GM18519 (cell line): Measurements from ENCODE around the gene PDE4D.
"Not testable (repeated sequence)": the region's sequence is repeated elsewhere in the genome, so short reads cannot be mapped to it uniquely, and the experiment has no call there.

ENCODE experiments used
- ATAC-seq: cut with Tn5 transposase; IDR thresholded peaks from one replicate; pipeline ENCODE4 v1.9.1; 2021; ENCODE audit warnings: mild to moderate bottlenecking, moderate library complexity; ENCODE audit not compliant: unreplicated experiment, low FRiP score

PDE4D gene

DNA sequence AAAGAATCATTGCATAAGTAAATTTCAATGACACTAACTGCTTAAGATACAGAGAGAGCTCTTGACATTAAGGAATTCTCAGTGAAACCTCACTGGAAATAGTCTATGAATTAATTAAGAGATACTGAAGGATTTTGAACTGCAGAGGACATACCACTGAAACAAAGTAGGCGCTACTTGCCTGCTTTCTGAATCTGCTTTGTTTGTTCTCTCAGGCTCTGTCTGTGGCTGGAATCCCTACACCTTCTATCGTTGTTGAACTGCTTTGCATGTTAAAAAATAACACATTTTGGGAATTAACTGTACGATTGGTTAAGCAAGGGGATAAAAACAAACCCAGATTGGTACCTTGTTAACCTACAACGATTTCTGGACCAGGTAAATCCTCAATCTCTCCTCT is 435.2 kb downstream of the PDE4D start:
- ATAC-seq, result no peak

DNA sequence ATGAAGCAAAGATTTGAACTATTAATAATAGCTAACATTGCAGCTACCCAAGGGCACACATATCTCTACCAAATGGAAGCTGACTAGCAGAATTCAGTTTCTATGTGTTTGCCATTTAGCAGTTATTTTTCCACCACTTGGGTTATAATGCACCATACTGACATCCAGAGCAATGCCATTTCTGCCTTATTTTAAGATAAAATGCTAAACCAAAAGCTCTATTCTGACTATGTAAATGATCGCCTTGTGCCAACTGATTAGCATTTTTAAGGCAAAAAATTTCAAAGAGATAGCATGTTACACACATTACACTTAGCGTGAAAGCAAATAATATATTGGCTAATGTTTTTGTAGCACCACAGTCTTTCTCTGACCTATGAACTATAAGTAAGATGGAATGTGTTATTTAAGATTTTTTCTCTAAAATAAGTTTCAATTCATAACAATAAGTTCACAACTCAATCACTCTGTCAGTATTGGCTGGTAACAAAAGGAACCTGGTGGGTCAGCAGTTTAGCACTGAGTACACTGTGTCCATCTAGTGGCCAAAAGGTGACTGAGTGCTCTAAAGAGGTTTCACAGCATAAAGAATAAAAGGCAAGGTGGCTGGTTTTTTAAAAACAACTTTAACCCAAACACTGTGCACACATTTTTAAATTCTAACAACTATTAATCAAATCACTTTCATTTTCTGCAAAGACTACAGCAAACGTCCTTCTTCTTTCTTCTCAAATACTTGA is 443.5 kb downstream of the PDE4D start:
- no peak for ATAC-seq

DNA sequence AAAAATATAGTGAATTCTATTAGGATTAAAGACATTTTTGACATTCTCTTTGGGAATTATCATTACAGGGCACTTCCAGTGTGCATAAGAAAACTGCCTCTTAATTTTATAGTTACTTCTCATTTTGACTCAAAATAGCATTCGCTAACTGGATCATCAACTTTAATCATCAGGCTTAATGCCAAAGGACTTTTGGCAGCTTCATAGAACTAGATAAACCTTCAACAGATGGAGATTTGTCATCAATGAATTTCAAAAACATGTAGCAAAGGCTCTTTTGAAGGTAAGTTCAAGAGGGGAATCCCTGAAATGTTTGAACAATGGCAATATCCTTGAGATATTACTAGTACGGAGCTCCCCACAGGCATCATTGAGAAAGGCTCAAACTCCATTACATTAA is 447.2 kb downstream of the PDE4D start:
- no peak for ATAC-seq

DNA sequence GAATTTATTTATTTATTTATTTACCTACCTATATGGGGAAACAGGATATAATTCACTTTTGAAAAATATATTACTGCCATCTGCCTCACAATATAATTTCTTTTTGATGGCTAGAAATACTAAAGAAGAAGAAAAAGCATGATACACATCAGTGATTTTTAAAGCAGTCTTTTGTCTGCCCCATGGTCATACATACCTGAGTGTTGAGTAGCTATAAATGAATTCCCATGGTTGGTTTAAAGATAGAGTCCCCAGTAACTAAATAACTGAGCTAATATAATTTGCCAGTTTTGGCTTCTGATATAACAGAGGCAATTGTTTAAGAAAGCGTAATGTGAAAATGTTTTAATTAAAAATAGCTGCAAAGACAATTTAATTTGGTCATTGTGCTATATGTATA is 447.8 kb downstream of the PDE4D start:
- no peak for ATAC-seq

DNA sequence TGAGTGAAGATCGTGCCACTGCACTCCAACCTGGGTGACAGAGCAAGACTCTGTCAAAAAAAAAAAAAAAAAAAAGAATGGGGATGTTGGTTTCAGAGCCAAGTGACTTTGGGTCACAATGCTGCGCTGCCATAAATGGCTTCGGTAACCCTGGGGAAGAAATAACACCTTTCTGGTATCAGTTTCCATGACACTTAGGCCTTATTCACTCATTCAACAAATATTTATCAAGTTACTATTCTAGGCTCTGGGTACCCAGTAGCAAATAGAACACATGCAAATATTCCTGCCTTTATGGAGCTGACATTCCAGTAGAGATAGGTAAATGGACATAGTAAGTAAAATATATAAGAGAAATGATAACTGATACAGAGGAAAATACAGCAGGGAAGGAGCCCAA is 454.2 kb downstream of the PDE4D start:
- no peak for ATAC-seq

DNA sequence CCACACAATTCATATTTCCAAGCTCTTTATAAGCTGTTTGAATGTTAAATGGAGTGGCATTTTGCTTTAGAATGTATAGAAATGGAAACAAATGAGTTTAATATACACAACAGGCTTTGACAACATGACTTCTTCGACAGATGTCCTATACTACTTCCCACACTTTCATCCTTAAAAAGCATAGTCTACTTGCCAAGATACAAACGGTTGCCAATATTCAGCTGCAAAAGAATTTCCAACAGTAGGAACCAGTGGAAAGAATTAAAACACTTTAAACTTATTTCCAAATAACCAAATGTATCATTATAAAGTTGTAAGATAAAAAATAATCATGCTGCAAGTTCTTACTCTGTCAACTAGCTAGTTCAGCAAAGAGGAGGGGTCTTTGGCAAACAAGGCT is 456.4 kb downstream of the PDE4D start:
- ATAC-seq, result no peak

DNA sequence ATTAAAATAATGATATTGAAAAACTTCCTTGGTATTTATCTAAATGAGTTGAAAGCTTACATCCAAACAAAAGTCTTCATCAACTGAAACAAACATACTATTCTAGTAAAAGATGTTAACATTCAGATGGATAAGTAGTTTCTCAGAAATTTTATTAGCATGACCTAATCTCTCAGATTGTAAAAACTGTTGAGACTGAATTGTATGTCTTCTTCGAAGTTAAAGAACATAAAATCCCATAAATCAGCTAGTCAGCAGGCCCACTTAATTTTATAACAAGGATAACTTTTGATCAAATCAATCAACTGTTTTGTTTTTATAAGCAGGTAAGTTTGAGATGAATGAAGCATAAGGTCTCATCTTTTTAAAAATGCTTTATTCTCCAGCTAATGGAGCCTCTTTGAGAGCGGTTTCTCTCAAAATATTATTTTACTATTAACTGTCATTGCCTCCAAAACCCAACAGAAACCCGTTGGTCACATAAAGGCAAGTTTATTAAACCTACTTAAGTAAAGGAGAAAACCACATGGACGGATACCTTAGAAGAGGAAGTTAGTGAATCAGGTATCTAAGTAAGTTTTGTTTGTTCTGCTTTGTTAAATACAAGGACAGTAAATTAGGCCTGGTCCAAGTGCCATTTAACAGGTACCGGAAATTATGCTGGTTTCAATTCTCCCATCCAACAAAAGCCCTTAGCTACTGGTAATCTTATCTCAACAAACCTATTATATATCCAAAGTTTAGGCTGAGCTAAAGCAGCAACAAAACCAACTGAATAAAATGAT is 457.0 kb downstream of the PDE4D start:
- ATAC-seq, result no peak

DNA sequence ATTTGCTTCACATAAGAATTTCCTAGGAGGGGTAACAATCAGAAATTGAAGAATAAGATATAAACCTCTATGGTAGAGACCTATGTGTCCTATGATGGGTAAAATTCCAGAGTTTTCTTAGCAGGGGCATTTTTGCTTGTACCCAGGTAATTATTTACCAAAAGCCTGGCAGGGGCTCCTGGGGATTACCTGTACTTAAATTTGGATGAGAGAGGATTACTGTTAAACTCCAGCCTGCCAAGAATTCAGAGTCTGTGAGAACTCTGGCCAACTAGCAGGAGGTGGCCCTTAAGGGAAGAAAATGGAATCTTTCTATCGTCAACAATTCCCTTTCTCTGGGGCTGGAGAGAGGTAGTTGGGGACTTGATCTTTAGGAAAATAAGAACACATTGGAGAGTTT is 460.4 kb downstream of the PDE4D start:
- ATAC-seq, result no peak

DNA sequence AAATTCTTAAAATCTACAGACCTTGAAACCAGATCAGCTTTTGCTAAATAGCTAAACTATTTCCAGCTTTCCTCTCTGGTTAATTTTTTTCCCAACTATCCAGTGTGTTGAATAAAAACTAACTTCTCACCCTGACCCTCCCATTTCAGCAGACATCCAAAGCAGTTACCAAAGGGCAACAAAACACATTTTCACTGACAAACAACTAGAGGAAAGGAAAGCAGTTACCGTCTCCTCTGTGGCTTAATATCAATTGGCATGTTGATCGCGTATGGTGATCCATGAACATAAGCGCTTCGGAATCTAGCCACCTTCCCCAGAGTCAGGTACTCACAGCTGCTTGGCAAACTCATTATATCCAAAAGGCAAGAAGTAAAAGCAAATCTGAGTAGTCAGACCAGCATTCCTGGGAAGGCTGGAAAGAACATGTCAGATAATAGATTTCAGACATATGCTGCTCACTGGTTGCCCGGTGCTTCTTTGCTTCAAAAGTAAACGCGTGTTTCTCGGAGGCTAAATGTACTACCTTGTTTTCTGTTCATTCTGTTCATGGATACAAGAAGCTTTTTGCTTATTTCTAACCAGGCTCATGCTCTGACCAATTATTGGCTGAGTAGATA is 463.4 kb downstream of the PDE4D start:
- no peak for ATAC-seq

DNA sequence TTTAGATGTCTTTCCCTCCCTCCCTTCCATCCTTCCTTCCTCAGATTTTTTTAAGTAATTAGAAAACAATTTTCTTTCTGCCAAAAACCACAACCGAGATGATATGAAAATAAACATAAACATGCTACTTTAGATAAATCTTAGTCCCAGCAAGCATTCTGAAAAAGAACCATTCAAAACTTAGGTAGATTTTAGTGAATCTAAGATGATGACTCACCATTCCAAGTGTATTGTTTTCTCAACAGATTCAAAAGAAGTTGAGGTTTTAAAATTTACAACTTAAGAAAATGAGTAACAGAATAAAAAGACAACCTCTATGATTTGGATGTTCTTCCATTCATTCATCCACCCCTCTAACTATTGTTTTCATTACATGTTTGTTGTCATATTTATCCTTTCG is 465.1 kb downstream of the PDE4D start:
- ATAC-seq, result no peak

DNA sequence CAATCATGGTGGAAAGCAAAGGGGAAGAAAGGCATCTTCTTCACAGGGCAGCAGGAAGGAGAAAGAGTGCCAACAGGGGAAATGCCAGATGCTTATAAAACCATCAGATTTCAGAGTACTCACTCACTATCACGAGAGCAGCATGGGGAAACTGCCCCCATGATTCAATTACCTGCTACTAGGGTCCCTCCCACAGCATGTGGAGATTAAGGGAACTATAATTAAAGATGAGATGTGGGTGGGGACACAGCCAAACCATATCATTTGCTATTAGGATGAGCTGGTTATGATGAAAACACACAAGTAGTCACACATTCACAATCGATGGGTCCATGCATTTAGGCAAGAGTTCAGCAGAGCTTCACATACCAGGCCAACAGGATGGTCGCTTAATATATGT is 469.0 kb downstream of the PDE4D start:
- no peak for ATAC-seq

DNA sequence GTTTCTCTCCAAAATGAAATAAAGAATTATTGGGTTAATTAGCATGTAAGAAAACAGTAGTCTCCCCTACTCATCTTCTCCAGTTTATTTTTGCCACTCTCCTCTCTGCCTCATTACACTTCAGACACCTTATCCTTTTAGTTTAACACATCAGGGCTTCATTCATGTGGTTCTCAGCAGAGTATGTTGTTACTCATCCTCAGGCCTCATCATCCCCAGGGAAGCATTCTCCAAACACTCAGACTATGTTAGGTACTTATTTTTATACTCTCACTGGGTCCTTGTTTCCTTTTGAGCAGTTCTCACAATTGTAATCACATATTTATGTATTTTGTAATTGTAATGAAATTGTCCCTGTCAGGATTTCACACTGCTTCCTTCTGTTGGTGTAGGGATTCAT is 470.5 kb downstream of the PDE4D start:
- no peak for ATAC-seq

DNA sequence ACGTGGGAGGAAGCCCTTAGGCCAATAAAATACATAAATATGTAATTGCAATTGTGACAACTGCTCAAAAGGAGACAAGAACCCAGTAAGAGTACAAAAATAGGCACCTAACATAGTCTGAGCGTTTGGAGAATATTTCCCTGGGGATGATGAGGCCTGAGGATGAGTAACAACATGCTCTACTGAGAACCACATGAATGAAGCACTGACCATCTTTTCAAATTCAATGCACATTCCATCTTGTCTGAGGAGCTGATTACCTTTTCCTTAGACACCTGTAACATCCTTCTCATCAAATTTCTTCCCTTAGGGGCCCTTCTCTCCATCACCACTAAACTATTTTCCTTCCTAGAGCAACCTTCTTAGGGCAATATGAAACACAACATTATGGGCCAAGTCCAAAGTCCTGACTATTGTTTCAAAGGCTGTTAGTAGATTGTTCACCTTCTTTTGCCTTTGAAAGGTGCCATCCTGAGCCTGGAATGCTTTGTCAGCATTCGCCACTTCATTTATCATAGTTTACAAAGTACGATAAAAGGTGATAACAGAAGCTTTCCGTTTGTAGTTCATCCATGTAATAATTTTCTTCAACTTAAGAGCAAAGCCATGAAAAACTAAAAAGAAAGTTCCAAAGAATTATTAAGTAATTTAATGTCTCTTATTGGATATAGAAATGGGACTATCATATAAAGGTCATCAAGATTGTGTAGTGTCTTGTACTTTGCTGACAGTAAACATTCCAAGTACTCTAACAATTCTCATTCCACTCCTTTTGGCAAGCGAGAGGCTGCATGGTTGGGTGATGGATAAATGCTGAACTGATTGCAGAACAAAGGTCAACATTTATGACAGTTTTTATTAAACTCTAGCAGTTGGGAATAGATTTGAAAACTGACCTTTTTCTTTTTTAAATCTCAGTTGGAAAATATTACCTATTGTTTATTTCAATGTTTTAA is 471.3 kb downstream of the PDE4D start:
- no peak for ATAC-seq

DNA sequence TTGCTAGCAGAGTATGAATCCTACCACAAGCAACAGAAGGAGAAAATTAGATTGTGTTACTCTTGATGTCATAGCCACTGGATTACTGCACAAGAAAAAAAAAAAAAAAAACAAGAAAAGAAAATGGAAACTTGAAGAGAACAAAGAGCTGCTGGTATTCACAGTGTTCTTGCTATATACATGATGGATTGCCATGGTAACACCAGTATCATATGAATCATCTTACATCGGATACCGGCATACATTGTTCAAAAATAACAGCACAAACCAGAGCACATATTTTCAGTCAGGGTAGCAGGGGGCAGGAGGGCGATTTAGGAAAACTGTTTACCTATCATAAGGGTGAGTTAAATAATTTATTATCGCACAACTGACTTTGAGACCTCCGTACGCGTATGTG is 472.9 kb downstream of the PDE4D start:
- no peak for ATAC-seq

DNA sequence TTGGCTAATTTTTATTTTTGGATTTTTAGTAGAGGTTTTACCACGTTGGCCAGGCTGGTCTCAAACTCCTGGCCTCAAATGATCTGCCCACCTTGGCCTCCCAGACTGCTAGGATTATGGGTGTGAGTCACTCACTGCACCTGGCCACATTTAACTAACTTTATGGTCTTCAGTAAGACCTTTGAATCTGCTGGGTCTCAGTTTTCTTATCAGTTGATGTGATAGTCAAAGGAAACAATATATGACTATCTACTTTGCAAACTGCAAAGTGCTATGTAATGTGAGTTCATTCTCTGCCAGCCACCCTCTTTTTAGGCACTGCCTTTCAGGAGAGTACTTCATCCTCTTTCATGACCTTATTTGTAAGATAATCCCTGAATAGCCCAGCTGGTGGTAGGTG is 474.7 kb downstream of the PDE4D start:
- ATAC-seq, result no peak

DNA sequence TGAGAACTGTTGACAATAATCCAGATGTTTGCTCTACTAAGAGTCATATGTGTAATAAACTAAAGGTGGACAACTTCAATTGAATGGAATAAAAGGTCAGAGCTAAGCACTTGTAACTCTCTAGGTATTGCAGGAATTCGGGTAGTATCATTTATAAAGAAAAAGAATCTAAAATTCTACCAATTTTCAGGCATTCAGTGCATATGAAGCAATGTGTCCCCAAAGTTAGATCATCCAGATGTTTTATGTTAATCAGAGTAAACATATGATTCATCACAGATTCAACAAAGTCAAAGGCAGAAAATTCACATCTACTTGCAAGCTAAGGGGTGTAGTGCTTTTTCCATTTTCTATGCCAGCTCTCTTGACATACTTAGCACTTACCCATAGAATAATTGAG is 477.1 kb downstream of the PDE4D start:
- no peak for ATAC-seq

DNA sequence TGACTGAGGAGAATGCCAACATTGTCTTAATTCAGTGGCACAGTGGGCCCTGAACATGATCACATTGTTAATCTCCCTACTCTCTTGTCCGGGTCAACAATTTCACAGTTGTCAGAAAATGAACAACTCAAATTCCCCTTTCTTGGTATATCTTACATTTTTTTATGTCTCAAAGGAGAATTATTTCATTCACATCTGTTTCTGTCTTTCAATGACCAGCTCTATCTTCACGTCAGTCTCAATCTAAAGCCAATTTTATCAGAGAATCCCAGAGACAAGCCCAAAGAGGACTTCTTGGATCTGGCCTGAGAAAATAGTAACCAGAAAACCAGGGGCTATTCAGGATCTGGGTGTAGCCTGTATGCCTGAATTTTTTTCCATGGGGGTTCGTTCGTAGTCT is 477.5 kb downstream of the PDE4D start:
- no peak for ATAC-seq

DNA sequence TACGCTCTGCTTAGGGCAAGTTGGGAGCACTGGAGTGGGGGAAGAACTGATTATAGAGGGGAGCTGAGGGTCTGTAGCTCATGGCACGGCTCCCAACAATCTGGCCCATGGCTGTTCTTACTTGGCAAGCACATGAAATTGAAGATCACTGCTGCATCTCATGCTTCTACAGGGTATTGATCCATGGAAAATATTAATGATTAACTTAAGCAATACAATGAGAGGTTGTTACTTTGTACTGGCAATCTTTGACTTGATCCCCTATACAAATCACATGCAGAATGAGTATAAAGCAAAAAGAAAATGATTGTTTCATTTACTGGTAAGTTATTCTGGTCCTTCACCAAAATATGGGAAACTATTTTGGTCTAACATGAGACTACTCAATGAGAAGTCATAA is 481.1 kb downstream of the PDE4D start:
- no peak for ATAC-seq

DNA sequence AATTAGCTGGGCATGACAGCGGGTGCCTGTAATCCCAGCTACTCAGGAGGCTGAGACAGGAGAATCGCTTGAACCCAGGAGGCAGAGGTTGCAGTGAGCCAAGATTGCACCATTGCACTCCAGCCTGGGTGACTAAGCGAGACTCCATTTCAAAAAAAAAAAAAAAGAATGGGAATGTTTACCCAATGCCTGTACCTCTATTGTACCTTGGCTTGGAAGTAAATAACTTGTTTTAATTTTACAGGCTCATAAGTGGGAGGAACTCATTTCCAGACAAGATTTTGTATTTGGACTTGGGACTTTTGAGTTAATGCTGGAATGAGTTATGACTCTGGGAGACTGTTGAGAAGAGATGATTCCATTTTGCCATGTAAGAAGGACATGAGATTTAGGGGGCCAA is 484.5 kb downstream of the PDE4D start:
- not testable (repeated sequence) for ATAC-seq

DNA sequence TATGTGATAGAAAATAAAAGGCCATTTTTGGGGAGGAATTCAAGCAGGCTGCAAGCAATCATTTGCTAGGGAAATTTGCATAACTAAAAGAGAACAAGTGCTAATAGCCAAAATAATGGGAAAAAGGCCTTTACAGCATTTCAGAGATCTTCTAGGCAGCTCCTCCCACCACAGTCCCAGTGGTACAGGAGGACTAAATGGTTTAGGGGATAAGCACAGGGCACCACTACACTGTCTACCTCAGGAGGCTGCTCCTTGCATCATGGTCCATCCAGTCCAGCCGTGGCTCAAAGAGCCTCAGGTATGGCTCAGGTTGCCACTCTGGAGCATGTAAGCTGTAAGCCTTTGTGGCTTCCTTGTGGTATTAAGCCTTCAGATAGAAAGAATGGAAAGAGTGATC is 485.6 kb downstream of the PDE4D start:
- ATAC-seq, result no peak

DNA sequence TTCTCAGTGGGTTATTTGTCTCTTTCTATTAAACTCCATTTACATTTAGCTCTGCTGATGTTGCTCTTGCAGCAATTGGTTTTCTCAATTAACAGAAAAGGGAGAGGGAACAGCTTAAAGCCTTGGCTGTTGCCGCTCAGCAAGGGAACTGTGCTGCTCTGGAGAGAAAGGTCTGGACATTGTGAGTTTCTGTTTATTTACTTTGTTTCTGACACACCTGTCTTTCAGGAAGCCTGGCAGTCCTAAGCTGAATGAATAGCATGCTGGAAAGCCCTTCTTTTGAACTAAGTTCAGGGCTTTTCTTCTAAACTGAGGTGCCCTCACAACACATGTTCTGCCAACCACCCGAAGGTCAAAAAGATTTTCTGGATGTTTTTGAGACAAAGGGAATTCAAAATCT is 491.9 kb downstream of the PDE4D start:
- no peak for ATAC-seq
